Retinal pigment epithelial cell (primary cell): ENCODE data around the gene RPL36AL.
"Not testable (repeated sequence)": the region's sequence is repeated elsewhere in the genome, so short reads cannot be mapped to it uniquely, and the experiment has no call there.

ENCODE experiments used
- DNase-seq: peaks from one replicate; pipeline ENCODE4 v3.0.0-alpha.2; 2010; ENCODE audit warnings: low read depth
- H3K4me3 ChIP-seq: 2 replicates; pipeline ENCODE4 v1.5.1; 2011; ENCODE audit warnings: mild to moderate bottlenecking, low read length, control low read depth, moderate library complexity
- CTCF ChIP-seq: conservative IDR thresholded peaks from 2 replicates; pipeline ENCODE4 v1.5.1; 2011; ENCODE audit warnings: low read depth, low read length, control low read depth, inconsistent platforms

RPL36AL gene

GRCh38 chr14:49623387-49623786 is 3.0 kb upstream of the RPL36AL start:
- DNase-seq = no peak
- no peak for TF ChIP-seq CTCF
- peak overlapping the region; percentile 98 for H3K4me3 ChIP-seq

- no peak for DNase-seq
- TF ChIP-seq CTCF = no peak
- peak overlapping the region; percentile 98 for H3K4me3 ChIP-seq
These were observed 1.7 kb upstream of the RPL36AL start for GRCh38 chr14:49622022-49622607.

- peak overlapping the region; percentile 98 for H3K4me3 ChIP-seq
- TF ChIP-seq CTCF = no peak
- no peak for DNase-seq
These were observed 872 bp upstream of the RPL36AL start for GRCh38 chr14:49621114-49621881.

GRCh38 chr14:49619730-49620129 is 696 bp downstream of the RPL36AL start:
- no peak for TF ChIP-seq CTCF
- H3K4me3 ChIP-seq = peak overlapping the region; percentile 98
- DNase-seq = no peak

GRCh38 chr14:49619273-49619672 is 1.2 kb downstream of the RPL36AL start:
- DNase-seq = not testable (repeated sequence)
- H3K4me3 ChIP-seq = peak overlapping the region; percentile 98

GRCh38 chr14:49617852-49618519 is 2.4 kb downstream of the RPL36AL start:
- DNase-seq = no peak
- H3K4me3 ChIP-seq = no peak overlapping the region
- TF ChIP-seq CTCF = no peak

GRCh38 chr14:49615776-49616175 is 4.7 kb downstream of the RPL36AL start:
- TF ChIP-seq CTCF = no peak
- no peak overlapping the region for H3K4me3 ChIP-seq
- no peak for DNase-seq
